ENCODE measurements around the gene IQCK.
A peak's percentile ranks its signal among the peaks of the same experiment; 100 is the strongest.
"Not testable (repeated sequence)": the region's sequence is repeated elsewhere in the genome, so short reads cannot be mapped to it uniquely, and the experiment has no call there.

The IQCK gene

DNA sequence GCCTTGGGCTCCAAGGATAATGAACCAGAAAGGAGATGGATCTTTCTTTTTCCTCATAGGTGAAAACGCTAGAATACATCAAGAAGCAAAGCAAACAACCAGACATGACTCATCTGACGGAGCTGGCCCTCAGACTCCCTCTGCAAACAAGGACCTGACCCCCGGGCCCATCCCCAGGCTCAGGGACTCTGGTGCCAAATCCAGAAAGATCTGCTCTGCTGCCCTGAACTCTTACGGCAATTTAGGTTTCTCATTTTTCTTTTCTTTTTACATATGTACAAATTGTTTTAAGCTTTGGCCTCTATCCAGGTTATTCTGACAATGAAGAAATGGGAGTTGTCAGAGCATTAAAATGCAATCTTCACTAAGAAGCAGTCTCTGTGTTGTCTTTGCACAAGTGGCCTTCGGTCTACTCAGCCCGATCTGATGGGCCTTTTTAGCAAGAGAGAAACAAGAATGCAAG, 17.7 kb upstream of the IQCK start:
- DNase-seq, result peak; percentile 31

DNA sequence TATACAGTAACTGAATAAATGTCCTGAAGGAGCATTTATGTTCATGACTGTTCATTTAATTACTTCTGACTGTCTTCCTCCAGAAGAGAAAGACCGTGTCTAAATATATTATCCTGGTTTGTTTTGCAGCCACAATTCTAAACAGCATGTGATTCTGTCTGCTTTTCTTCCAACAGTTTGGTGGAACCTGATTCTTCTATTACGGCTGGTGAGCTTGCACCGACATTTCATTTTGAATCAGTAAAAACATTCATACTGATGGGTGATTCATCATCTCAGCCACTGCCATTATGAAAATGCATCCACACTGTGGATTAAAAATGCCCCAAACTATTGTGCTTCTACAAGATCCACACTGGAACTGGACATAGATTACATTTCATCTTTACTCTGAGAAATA, 17.0 kb upstream of the IQCK start:
- DNase-seq, result no peak

DNA sequence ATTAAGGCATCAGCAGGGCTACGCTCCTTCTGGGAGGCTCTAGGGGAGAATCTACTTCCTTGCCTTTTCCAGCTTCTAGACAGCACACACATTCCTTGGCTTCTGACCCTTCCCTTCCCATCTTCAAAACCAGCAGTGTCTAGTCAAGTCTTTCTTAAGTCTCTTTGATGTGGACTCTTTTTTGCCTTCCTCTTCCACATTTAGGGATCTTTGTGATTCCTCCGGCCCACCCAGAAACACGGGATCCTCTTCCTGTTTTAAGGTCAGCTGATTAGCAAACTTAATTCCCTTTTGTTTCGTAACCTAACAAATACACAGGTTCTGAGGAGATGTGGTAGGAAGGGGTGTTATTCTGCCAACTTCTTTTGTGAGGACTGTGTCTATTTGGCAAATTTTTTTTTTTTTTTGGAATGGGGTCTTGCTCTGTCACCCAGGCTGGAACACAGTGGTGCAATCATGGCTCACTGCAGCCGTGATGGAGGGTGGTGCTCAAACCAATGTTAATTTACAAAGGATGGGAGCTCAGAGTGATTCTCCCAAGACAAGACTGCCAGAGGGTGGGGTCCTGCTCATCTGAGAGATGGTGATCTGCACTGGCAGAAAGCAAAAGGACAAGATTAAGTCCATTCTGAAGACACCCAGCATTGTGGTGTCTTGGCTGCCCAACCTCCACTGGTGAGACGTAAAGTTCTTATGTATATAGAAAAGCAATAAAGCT, 14.7 kb upstream of the IQCK start:
- no peak for DNase-seq

DNA sequence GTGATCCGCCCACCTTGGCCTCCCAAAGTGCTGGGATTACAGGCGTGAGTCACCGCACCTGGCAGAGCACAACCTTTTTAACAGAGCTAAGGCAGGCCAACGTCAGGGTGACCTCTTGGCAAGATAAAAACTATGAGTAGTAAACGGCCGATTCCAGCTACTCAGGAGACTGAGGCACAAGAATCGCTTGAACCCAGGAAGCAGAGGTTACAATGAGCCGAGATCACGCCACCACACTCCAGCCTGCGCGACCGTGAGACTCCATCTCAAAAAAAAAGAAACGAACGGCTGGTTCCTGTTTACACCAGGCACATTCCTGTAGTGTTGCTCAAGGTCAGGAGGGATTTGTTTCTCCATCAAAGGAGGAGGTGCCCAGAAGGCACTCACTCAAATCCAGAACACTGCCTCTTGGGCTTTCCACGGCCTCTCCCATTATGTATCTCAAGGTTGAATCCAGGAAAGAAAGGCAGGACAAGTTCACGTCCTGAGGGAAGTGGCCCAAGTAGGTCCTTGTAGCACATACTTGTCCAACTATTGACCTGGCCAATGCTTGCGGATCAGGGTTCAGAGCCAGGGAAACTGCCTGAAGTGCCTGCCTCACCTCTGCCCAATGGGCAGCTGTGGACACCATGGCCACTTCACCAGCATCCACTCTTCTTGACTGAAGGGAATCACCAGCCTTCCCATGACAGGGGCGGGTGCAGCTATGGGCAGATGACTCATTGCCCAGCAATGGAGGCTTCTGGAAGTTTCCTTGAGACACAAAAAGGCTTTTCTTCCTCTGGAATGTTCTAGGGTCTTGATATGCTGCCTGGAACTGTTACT, 13.5 kb upstream of the IQCK start:
- peak; percentile 62 for DNase-seq

DNA sequence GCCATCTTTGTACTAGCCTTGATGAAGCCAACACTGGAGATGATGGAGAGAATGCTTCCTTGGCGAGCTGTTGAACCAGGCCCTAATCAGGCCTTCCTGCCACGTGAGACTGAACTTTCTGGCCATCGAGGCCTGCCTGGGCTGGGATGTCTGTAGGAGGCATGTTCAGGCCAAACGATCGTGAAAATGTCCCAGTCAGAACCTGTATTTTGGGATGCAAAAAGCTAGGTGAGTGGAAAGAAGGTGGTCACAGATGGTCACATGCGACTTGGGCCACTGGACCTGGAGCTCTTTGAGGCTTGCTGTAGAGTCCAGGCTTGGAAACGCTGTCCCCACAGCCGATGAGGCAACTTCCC, 12.9 kb upstream of the IQCK start:
- no peak for DNase-seq

DNA sequence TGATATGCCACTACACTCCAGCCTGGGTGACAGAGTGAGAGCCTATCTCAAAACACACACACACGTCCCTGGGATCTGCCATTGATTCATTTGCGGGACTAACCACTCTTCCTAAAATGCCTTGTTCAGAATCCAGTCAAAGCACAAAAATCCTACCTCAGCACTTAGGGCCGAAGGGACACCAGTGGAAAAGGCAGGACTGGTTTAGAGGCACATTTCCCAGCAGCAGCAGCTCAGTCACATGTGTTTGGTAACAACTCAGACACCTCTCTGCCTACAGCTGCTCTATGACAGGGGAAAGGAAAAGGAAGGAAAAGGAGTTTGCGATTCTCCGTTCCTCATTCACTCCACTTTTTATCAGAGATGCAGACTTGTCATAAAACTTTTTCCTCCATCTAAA, 12.2 kb upstream of the IQCK start:
- DNase-seq, result no peak

DNA sequence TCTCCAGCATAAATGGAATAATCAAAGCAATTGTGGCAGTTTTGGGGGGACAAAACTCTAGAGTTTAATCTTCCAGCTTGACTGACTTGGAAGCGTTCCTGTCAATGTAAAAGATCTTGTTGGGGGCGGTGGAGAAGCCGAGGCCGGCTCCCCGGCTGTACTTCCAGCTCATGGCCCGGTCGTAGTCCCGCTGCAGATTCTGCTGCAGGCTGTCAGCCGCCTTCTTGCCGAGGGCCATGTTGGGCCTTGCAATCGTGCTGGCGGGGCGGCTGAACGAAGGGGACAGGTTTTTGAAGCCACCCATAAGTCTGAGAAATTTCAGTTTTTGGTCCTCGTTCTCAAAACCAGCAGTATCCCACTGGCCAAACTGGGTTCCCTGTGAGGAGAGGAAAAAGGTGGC, 11.2 kb upstream of the IQCK start:
- no peak for DNase-seq

DNA sequence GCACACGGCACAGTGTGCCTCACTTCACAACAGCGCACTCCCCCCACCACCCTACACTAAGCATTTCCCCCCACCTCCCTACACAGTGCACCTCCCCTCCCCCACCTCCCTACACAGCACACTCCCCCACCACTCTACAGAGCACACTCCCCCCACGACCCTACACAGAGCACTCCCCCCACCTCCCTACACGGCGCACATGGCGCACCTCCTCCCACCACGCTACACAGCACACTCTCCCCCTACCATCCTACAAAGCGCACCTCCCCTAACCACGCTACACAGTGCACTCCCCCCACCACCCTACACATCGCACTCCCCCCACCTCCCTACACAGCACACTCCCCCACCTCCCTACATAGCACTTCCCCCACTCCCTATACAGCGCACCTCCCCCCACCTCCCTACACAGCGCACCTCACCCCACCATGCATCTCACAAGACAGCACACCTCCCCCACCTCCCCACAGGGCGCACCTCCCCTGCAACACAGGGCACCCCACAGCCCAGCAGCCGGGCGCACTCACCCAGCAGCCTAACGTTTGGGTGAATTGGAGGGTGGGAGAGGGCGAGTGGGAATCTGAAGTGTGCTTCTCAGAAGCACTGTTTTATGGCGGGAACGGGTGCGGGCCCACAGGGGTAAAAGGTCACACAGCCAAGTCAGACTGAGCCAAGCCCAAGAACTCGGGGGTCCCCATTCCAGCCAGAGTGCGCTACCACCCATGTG, 10.3 kb upstream of the IQCK start:
- DNase-seq, result no peak

DNA sequence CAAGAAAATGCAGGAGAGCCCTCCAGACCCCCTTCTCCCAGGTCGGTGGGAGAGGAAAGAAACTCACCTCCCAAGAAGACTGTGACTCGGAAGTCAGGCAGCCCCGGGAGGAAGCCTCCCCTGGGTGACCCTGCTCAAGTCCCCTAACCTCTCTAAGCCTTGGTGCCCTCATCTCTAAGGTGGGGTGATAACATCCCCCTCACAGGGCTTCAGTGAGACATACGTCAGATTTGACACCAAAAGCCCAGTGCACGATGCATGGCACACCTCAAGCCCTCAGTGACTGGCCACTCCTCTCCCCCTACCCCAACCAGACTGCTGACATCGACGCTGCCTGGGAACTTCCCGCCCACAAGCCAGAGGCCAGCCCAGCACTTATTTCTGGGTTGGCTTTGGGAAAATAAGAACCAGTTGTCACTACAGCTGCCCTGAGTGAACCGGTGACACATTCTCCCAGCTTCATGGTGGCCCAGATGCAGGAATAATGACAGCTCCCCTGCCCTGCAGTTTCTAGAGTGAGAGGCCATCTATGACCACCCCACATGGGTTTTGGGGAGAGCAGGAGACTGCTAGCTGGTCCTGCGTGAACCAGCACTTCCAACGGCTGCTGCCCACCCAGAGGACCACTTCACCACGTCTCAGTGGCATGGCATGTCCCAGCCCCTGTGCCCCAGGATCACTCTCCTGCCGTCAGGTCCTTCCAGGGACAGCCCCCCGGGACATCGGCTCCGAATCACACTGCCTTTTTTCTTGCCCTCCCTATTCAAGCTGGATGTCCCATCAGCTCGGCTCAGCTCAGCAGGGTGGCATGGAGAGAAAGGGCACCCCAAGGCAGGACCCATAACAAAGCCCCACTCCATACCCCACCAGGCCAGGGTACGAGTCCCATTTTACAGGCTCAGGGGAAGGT, 9.5 kb upstream of the IQCK start:
- DNase-seq, result no peak

DNA sequence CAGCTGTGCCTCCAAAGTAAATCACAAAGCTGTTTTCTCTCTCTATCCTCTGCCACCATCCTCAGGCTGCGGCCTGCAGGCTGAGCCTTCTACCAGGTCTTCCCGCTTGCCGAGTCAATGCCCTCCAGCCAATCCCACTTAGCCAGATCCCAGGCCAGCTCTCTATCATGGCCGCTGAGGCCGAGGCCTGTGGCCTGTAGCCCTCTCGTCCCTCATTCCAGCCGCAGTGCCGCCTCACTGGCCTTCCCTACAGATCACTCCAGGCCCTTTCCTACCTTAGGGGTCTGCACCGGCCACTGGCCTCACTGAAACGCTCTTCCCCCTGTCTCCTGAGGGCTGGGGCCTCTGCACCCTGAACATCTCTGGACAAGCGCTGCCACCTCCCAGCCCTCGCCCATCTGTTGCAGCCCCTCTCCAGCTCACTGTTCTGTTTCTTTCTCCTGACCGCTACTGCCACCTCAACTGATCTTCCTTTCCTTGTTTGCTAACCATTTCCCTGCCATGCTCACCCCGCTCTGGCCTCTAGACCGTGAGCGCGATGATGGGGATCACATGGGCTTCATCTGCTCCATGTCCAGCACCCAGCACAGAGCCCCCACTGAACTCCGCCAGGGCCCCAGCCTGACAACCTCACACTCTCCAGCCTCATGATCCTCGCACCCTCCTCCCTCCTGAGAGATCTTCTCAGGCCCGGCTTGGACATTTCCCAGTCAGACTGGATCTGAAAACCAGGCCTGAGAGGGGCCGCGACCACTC, 8.5 kb upstream of the IQCK start:
- DNase-seq, result no peak

DNA sequence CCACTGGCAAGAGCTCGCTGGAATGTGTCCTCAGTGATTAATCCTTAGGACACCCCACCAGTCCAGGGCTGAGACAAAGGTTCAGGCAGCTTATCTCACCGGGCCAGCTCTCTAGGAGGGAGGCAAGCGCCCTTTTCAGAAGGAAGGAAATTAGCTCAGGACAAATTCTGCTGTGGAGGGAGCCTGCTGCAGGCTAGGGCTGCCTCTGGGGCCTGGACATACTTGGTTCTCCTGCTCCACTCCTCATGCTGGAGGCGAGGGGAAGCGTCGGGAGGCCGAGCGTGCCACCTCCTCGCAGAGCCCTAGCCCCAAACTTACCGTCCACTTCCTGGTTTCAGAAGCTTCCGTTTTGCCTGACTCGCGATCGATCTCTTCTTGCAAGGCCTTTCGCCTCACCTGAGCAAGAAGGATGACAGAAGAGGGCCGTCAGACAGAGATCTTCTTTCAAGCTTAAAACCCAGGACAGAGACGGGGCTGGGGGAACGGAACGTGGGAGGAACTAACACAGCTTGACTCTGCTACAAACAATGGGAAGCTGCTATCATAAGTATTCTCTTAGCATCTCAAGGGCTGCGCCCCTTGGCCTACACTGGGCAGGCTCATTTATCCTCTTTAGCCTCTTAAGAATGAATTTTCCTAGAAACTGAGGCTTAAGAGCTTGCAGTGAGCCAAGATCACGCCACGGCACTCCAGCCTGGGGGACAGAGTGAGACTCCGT, 7.7 kb upstream of the IQCK start:
- no peak for DNase-seq

DNA sequence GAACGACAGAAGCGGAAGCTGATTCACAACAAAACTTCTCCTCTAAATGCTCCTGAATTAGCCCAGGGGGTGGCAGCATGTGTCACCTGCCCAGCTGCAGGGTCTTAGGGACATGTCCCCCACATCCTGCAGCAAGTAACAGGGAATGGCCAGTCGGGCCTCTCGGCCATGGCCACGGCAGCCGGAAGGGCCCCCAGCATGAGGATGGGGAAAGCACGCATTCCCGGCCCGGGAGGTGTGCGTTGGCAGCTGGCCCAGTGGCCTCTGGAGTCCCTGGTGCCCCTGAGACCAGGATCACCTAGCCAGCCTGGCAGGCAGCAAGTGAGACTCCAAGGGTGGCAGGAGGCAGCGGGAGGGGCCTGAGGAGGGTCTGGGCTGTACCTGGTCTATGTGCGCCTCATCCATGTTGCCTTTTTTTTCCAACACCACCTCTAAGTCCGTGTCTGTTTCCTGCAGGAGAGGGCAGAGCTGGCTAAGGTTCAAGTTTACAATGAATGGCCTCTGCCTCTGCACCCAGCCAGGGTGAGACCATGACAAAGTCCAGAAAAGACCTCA, 7.0 kb upstream of the IQCK start:
- DNase-seq, result no peak

DNA sequence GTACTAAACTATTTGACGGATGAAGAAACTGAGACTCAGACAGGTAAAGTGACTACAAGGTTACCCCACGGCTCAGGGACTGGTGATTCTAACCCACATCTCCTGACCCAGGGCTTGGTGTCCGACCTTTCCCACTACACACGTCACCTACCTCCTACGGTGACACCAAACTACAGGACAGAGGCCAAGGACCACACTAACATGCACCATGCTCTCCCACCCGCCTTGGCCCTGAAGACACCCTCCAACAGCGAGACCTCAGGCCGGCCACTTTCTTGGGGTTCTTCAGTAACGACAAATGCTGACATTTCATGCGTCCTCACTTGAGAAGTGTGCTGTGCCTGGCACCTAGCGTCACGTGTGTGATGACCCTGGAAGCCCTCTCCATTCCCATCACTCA, 6.4 kb upstream of the IQCK start:
- no peak for DNase-seq

DNA sequence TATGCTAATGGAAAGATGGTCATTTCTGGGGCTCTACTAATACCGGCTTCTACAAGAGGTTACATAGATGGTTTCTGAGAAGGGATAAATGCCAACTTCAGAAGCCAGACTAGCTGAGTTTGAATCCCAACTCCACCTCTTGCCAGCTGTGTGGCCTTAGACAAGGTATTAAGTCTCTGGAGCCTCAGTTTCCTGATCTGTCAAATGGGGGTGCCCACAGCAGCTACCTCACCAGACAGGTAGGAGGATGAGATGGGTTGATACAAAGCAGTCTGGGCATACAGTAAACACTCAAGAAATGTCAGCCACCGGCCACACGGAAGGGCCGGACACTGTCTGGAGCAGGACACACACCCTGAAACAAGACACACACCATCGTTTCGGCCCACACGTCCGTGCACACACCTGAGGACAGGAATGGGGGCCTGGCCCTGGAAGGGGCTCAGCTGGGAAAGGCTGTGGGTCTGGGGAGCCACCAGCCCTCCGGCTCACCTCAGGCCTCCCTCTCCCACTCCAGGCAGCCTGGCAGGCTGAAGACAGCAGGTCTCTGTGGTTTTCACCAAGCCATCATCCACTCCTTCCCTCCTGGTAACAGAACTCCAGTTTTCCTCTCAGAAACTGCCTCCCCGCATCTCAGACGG, 5.5 kb upstream of the IQCK start:
- no peak for DNase-seq

DNA sequence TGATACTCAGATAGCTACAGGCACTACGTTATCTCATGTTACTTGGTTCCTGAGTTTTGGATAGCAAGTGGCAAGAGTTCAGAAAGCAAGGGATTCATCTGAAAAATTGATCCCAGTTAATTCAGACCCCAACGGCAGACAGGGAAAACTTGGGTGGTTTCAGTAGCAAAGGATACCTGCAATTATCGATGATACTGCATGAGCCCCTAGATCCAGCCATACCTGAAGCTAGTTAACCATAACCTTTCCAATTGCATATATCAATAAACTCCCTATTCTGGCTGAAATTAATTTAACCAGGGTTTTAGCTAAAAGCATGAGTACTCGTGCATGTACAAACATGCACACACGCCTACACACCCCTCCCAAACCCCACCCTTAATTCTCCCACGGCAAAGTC, 4.4 kb upstream of the IQCK start:
- DNase-seq, result no peak

DNA sequence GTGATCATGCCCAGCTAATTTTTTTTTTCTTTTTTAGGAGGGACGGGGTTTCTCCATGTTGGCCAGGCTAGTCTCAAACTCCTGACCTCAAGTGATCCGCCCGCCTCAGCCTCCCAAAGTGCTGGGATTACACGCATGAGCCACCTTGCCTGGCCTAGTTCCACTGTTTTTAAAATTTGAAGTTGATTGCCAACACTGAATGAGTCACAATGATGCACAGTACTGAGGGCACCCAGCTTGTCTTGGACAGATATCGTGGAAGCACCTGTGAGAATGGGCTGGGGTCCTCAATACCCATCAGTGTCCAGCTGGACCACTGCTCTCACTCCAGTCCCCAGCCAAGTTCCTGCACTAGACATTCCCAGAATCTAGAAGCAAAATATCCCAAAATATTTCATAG, 2.5 kb upstream of the IQCK start:
- DNase-seq, result no peak

DNA sequence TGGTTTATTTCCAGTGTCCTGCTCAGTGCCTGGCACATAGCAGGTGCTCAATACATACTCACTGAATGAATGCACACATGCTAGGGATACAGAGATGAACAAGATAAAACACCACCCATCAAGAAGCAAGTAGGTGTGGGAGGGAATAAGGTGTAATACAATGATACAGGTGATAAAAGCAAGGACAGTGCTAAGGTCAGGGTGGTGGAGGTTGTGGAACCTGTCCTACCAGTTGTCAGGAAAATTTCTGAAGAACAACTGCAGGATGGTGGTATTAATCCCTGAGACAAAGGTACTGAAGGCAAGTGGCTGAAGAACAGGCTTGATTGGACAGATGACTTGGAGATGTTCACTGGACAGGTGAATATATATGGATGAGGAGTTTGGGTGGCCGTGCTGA, 1.9 kb upstream of the IQCK start:
- DNase-seq, result no peak

DNA sequence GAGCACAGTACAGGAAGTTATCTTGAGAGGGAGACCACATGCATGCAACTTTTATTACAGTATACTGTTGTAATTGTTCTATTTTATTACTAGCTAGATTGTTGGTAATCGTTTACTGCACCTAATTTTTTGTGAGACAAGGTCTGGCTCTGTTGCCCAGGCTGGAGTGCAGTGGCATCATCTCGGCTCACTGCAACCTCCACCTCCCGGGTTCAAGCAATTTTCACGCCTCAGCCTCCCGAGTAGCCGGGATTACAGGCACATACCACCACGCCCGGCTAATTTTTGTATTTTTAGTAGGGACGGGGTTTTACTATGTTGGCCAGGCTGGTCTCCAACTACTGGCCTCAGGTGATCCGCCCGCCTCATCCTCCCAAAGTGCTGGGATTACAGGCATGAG, 1.3 kb upstream of the IQCK start:
- not testable (repeated sequence) for DNase-seq

DNA sequence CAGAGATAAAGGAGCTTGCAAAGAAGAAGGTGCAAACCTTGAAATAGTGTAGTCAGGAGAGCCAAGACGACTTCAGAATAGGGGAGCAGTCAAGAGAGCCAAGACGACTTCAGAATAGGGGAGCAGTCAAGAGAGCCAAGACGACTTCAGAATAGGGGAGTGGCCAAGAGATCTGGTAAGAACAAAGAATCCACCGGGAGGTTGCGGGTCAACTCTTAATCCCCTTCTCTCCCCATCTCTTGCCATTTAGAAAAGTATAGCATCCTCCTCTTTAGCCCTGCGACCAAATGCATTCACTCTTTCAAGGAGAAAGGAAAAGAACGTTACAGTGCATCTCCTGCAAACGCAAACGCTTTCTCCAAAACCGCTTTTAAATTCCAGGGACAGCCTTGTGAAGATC, 757 bp upstream of the IQCK start:
- peak; percentile 18 for DNase-seq

DNA sequence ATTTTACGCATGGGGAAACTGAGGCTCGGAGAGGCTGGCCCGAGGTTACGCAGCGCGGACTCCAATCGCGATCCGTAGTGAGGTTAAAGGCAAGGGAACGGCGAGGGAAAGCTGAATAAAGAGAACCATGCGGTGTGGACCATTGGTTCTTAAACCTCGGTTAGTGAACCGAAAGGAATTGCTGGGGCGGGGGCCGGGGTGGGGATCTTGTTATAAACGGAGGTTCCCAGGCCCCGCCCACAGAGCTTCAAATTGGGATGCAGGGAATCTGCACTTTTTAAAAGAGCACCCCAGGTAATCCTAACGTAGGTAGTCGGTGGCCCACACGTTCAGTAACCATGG, 524 bp downstream of the IQCK start:
- DNase-seq, result peak; percentile 13
